IMR-90 (cell line): ENCODE results near the gene SLX4IP. TPM values are rescaled to one million over a fixed set of nuclear protein-coding genes. Genes with fewer than 3 reads are reported as not detected.

ENCODE experiments used
- ATAC-seq: fragments of 200-7000 bp; cut with Tn5 transposase; 2 replicates; pipeline ENCODE4 v1.9.1; 2020; ENCODE audit warnings: low read depth, mild to moderate bottlenecking, moderate library complexity
- BruUV-seq: library from RNA; stranded (reverse); fragments of 400-500 nt; replicated peaks from 2 replicates; lab custom pipeline; 2021; lab: Mats Ljungman, UMichigan
- CTCF ChIA-PET: fragments of 300-600 bp; formaldehyde crosslinking; extraction: SDS; loops from one replicate; lab custom pipeline; 2021; ENCODE audit warnings: antibody characterized with exemption; lab: Yijun Ruan, JAX
- POLR2A ChIA-PET: fragments of 300-600 bp; sonication (Branson Sonifier 250); formaldehyde crosslinking; loops from one replicate; lab custom pipeline; 2022; ENCODE audit warnings: antibody characterized with exemption; ENCODE audit not compliant: unreplicated experiment; lab: Charles Lee
- DNase-seq: peaks from one replicate; pipeline ENCODE4 v3.0.0; 2013
- H2AFZ ChIP-seq: replicated peaks from 2 replicates; pipeline ENCODE3; 2013; ENCODE audit warnings: low read length, mild to moderate bottlenecking; ENCODE audit not compliant: poor library complexity
- H2AK5ac ChIP-seq: 2 replicates; pipeline ENCODE4 v1.6.1; 2013; ENCODE audit warnings: low read depth, low read length, inconsistent platforms
- H2AK9ac ChIP-seq: replicated peaks from 2 replicates; pipeline ENCODE3; 2013; ENCODE audit warnings: mild to moderate bottlenecking, low read depth, low read length, moderate library complexity; ENCODE audit not compliant: poor library complexity
- H2BK120ac ChIP-seq: 2 replicates; pipeline ENCODE4 v1.6.1; 2013; ENCODE audit warnings: low read depth, low read length, inconsistent platforms
- H2BK15ac ChIP-seq: 3 replicates; pipeline ENCODE4 v1.6.1; 2013; ENCODE audit warnings: low read depth, low read length, inconsistent platforms
- H2BK20ac ChIP-seq: 2 replicates; pipeline ENCODE4 v1.6.1; 2013; ENCODE audit warnings: low read depth, mild to moderate bottlenecking, inconsistent platforms, low read length, moderate library complexity
- H2BK5ac ChIP-seq: 2 replicates; pipeline ENCODE4 v1.6.1; 2013; ENCODE audit warnings: mild to moderate bottlenecking, low read depth, low read length, inconsistent platforms; ENCODE audit not compliant: poor library complexity, severe bottlenecking
- H3K14ac ChIP-seq: replicated peaks from 2 replicates; pipeline ENCODE4 v1.6.1; 2013; ENCODE audit warnings: low read depth, low read length, inconsistent platforms
- H3K18ac ChIP-seq: 2 replicates; pipeline ENCODE4 v1.6.1; 2013; ENCODE audit warnings: low read depth, low read length, control low read depth
- H3K23ac ChIP-seq: 2 replicates; pipeline ENCODE4 v1.6.1; 2013; ENCODE audit warnings: low read depth, low read length, inconsistent platforms
- H3K27ac ChIP-seq: 2 replicates; pipeline ENCODE4 v1.5.1; 2013; ENCODE audit warnings: mild to moderate bottlenecking, control low read depth, low read length; ENCODE audit not compliant: insufficient read depth
- H3K27me3 ChIP-seq: 2 replicates; pipeline ENCODE4 v1.6.1; 2013; ENCODE audit warnings: low read length; ENCODE audit not compliant: control insufficient read depth, insufficient read depth
- H3K36me3 ChIP-seq: 2 replicates; pipeline ENCODE4 v1.6.1; 2013; ENCODE audit warnings: low read length, mixed read lengths; ENCODE audit not compliant: control insufficient read depth, insufficient read depth
- H3K4ac ChIP-seq: 2 replicates; pipeline ENCODE4 v1.6.1; 2013; ENCODE audit warnings: low read depth, low read length, inconsistent platforms
- H3K4me1 ChIP-seq: 2 replicates; pipeline ENCODE4 v1.6.1; 2013; ENCODE audit warnings: low read length, mixed read lengths; ENCODE audit not compliant: control insufficient read depth, insufficient read depth
- H3K4me2 ChIP-seq: 2 replicates; pipeline ENCODE4 v1.6.1; 2013; ENCODE audit warnings: low read depth, mild to moderate bottlenecking, control low read depth, low read length, moderate library complexity
- H3K4me3 ChIP-seq: 2 replicates; pipeline ENCODE4 v1.5.1; 2013; ENCODE audit warnings: low read depth, mild to moderate bottlenecking, control low read depth, low read length, moderate library complexity; ENCODE audit not compliant: insufficient read depth
- H3K56ac ChIP-seq: 2 replicates; pipeline ENCODE4 v1.6.1; 2013; ENCODE audit warnings: low read length, inconsistent platforms; ENCODE audit not compliant: insufficient read depth; ENCODE audit errors: extremely low read depth
- H3K79me1 ChIP-seq, 2 experiments: 2 replicates each; pipeline ENCODE4 v1.6.1; 2013; ENCODE audit warnings: low read length in 2 of 2, inconsistent platforms in 1 of 2, low read depth in 1 of 2
- H3K9ac ChIP-seq: 2 replicates; pipeline ENCODE4 v1.6.1; 2013; ENCODE audit warnings: low read depth, low read length, control low read depth
- H3K9me1 ChIP-seq: 2 replicates; pipeline ENCODE4 v1.6.1; 2013; ENCODE audit warnings: low read length, inconsistent platforms; ENCODE audit not compliant: insufficient read depth
- H3K9me3 ChIP-seq: 2 replicates; pipeline ENCODE4 v1.6.1; 2013; ENCODE audit warnings: low read length; ENCODE audit not compliant: control insufficient read depth, insufficient read depth
- H4K20me1 ChIP-seq: 2 replicates; pipeline ENCODE4 v1.6.1; 2013; ENCODE audit warnings: low read length, inconsistent platforms; ENCODE audit not compliant: insufficient read depth
- H4K5ac ChIP-seq: 2 replicates; pipeline ENCODE4 v1.6.1; 2013; ENCODE audit warnings: mild to moderate bottlenecking, low read depth, low read length, control low read depth
- H4K8ac ChIP-seq, 2 experiments: 2 replicates each; pipeline ENCODE4 v1.6.1; 2013; ENCODE audit warnings: low read depth in 2 of 2, low read length in 2 of 2, control low read depth in 1 of 2, inconsistent platforms in 1 of 2
- H4K91ac ChIP-seq: 2 replicates; pipeline ENCODE4 v1.6.1; 2013; ENCODE audit warnings: low read depth, low read length, inconsistent platforms; ENCODE audit not compliant: insufficient read depth
- BHLHE40 ChIP-seq: fragments of 150-350 bp; IDR thresholded peaks from 2 replicates; pipeline ENCODE4 v1.6.1; 2016; ENCODE audit warnings: mild to moderate bottlenecking, low read depth, low read length
- CEBPB ChIP-seq: IDR thresholded peaks from 2 replicates; pipeline ENCODE4 v1.6.1; 2012; ENCODE audit warnings: low read depth, low read length, improper control_type of control experiment
- FOS ChIP-seq: fragments of 150-350 bp; IDR thresholded peaks from 2 replicates; pipeline ENCODE4 v1.6.1; 2016; ENCODE audit warnings: low read depth, low read length
- MAFK ChIP-seq: IDR thresholded peaks from 2 replicates; pipeline ENCODE4 v1.6.1; 2012; ENCODE audit warnings: low read depth, low read length, improper control_type of control experiment
- MAZ ChIP-seq: IDR thresholded peaks from 2 replicates; pipeline ENCODE4 v1.6.1; 2012; ENCODE audit warnings: low read depth, mild to moderate bottlenecking, low read length, improper control_type of control experiment, moderate library complexity, borderline replicate concordance
- MXI1 ChIP-seq: IDR thresholded peaks from 2 replicates; pipeline ENCODE4 v1.6.1; 2012; ENCODE audit warnings: low read depth, mild to moderate bottlenecking, low read length, moderate library complexity, borderline replicate concordance
- NFE2L2 ChIP-seq: fragments of 150-350 bp; IDR thresholded peaks from 2 replicates; pipeline ENCODE4 v1.6.1; 2016; ENCODE audit warnings: low read depth, mild to moderate bottlenecking, low read length
- POLR2A ChIP-seq: IDR thresholded peaks from 2 replicates; pipeline ENCODE4 v1.6.1; 2012; ENCODE audit warnings: mild to moderate bottlenecking, low read depth, low read length
- RAD21 ChIP-seq: IDR thresholded peaks from 2 replicates; pipeline ENCODE4 v1.6.1; 2012; ENCODE audit warnings: low read length, improper control_type of control experiment
- RCOR1 ChIP-seq: IDR thresholded peaks from 2 replicates; pipeline ENCODE4 v1.6.1; 2012; ENCODE audit warnings: mild to moderate bottlenecking, low read length, improper control_type of control experiment; ENCODE audit not compliant: insufficient replicate concordance
- RFX5 ChIP-seq: IDR thresholded peaks from 2 replicates; pipeline ENCODE4 v1.8.0; 2012; ENCODE audit warnings: low read depth, mild to moderate bottlenecking, low read length, moderate library complexity
- SMC3 ChIP-seq: fragments of 150-350 bp; IDR thresholded peaks from 2 replicates; pipeline ENCODE4 v1.6.1; 2016; ENCODE audit warnings: low read depth, mild to moderate bottlenecking, antibody characterized with exemption, low read length, moderate library complexity
- WGBS, 2 experiments: methylation state at CpG; one replicate each; pipeline versions ENCODE4 v1.1.5 to v1.1.7; 2013; ENCODE audit warnings: missing lambda C conversion rate in 2 of 2; ENCODE audit not compliant: insufficient read length in 1 of 2; ENCODE audit errors: extremely low coverage in 2 of 2; 5-methylcytosine and 5-hydroxymethylcytosine counted together
- dilution Hi-C: fragments of 300-500 bp; cut with HindIII; formaldehyde crosslinking; loops from one replicate; pipeline ENCODE4 v1.14.3; 2018; ENCODE audit warnings: low sequenced_read_pairs; ENCODE audit not compliant: unreplicated experiment
- in situ Hi-C: fragments of 300-500 bp; cut with MboI; formaldehyde crosslinking; loops from 3 replicates; pipeline ENCODE4 v1.14.3; 2019; ENCODE audit warnings: low sequenced_read_pairs, inconsistent platforms, mixed read lengths
- intact Hi-C: fragments of 100-400 bp; cut with micrococcal nuclease; formaldehyde crosslinking; loops from 2 replicates; pipeline ENCODE4 v1.10.0; 2022
- polyA plus RNA-seq, 3 experiments: library from polyadenylated mRNA; depleted of rRNA; stranded (reverse); fragments of >200 nt; gene quantifications; 2 replicates each; pipeline ENCODE4 v1.2.3, GENCODE V29; 2012; ENCODE audit warnings: low replicate concordance in 1 of 3
- total RNA-seq: library from RNA; depleted of rRNA; stranded (reverse); fragments of >200 nt; gene quantifications from 2 replicates; pipeline ENCODE4 v1.2.3, GENCODE V29; 2012
- TF ChIP-seq, protein P1 (sequence below): fragments of 150-350 bp; IDR thresholded peaks from 2 replicates; pipeline ENCODE4 v1.6.1; 2017; ENCODE audit warnings: mild to moderate bottlenecking, antibody characterized with exemption, low read length, low read depth
- TF ChIP-seq, protein P2 (sequence below): conservative IDR thresholded peaks from 2 replicates; pipeline ENCODE4 v1.5.1; 2012; ENCODE audit warnings: mild to moderate bottlenecking, low read depth, low read length, improper control_type of control experiment
- TF ChIP-seq, protein P3 (sequence below): fragments of 150-350 bp; IDR thresholded peaks from 2 replicates; pipeline ENCODE4 v1.6.1; 2016; ENCODE audit warnings: low read depth, mild to moderate bottlenecking, low read length, moderate library complexity, borderline replicate concordance

Gene SLX4IP
- total and polyA plus RNA-seq, 2 of the 4 experiments (the other 2 are of a cell fraction): 1.3 to 5.9 TPM

DNA sequence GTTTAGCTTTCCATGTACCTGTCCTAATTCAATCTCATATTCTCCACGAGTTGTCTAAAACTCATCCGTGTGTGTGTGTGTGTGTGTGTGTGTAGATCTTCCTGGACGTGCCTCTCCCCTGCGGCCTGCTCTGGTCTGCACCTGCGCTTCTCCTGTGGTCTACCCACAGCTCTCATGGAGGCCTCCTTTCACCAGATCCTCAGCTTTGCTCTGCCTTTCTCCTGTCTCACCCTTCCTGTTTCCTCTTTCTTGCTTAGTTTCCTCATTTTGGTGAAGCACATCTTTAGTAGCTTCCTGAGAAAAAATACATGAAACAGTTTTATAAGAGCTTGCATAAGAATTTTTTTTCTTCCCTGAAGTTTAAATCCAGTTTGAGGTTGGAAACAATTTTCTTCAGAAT is 18.1 kb downstream of the SLX4IP start:
- no peak for ATAC-seq
- Histone ChIP-seq H3K4me3 (no peak overlapping the region), H4K5ac (no peak overlapping the region), H2AK9ac (no peak overlapping the region), H3K56ac (no peak overlapping the region), H2AFZ (no peak overlapping the region), H3K23ac (no peak overlapping the region), H3K9me3 (no peaks in the 10 kb centered on the region), H3K9ac (no peak overlapping the region), H3K18ac (no peak overlapping the region), H3K4me2 (no peak overlapping the region), H2BK120ac (no peak overlapping the region), H3K4ac (no peak overlapping the region), H4K91ac (no peak overlapping the region), H3K27ac (no peak overlapping the region), H2BK5ac (no peak overlapping the region), H3K27me3 (no peaks in the 10 kb centered on the region), H2AK5ac (no peak overlapping the region; the same call in 1 of the 2 replicates), H3K36me3 (no peaks in the 10 kb centered on the region), H3K14ac (no peak overlapping the region), H4K8ac (no peak overlapping the region), H3K4me1 (no peaks in the 10 kb centered on the region), H2BK15ac (no peak overlapping the region), H3K9me1 (peaks cover 5% of the 10 kb centered on the region; the same call in 1 of the 2 replicates), H2BK20ac (no peak overlapping the region), H4K20me1 (no peaks in the 10 kb centered on the region), H3K79me1 (peaks cover 5 to 19% of the 10 kb centered on the region in 2 experiments; a peak in 1 of 4 replicates)
- intact Hi-C loops: no loop called here
- BruUV-seq: no TSS peak
- TF ChIP-seq BHLHE40: no peak
- no peak for TF ChIP-seq CEBPB
- no peak for TF ChIP-seq MXI1
- no peak for TF ChIP-seq RAD21
- no peak for TF ChIP-seq FOS
- no peak for TF ChIP-seq RCOR1
- TF ChIP-seq, protein P1, sequence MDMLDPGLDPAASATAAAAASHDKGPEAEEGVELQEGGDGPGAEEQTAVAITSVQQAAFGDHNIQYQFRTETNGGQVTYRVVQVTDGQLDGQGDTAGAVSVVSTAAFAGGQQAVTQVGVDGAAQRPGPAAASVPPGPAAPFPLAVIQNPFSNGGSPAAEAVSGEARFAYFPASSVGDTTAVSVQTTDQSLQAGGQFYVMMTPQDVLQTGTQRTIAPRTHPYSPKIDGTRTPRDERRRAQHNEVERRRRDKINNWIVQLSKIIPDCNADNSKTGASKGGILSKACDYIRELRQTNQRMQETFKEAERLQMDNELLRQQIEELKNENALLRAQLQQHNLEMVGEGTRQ: no peak
- TF ChIP-seq SMC3: no peak
- TF ChIP-seq NFE2L2: no peak
- TF ChIP-seq POLR2A: no peak
- TF ChIP-seq, protein P2, sequence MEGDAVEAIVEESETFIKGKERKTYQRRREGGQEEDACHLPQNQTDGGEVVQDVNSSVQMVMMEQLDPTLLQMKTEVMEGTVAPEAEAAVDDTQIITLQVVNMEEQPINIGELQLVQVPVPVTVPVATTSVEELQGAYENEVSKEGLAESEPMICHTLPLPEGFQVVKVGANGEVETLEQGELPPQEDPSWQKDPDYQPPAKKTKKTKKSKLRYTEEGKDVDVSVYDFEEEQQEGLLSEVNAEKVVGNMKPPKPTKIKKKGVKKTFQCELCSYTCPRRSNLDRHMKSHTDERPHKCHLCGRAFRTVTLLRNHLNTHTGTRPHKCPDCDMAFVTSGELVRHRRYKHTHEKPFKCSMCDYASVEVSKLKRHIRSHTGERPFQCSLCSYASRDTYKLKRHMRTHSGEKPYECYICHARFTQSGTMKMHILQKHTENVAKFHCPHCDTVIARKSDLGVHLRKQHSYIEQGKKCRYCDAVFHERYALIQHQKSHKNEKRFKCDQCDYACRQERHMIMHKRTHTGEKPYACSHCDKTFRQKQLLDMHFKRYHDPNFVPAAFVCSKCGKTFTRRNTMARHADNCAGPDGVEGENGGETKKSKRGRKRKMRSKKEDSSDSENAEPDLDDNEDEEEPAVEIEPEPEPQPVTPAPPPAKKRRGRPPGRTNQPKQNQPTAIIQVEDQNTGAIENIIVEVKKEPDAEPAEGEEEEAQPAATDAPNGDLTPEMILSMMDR: no peak
- no peak for TF ChIP-seq MAFK
- no peak for TF ChIP-seq MAZ
- TF ChIP-seq, protein P3, sequence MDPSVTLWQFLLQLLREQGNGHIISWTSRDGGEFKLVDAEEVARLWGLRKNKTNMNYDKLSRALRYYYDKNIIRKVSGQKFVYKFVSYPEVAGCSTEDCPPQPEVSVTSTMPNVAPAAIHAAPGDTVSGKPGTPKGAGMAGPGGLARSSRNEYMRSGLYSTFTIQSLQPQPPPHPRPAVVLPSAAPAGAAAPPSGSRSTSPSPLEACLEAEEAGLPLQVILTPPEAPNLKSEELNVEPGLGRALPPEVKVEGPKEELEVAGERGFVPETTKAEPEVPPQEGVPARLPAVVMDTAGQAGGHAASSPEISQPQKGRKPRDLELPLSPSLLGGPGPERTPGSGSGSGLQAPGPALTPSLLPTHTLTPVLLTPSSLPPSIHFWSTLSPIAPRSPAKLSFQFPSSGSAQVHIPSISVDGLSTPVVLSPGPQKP: no peak
- TF ChIP-seq RFX5: no peak
- POLR2A ChIA-PET: no interaction called here
- in situ Hi-C loops: no loop called here
- WGBS, 2 experiments: no CpG with 5 or more reads among the region's 5 CpGs
- CTCF ChIA-PET: interaction anchor here (0.6 kb wide), 1 partner anchor 102 kb away, joined by 10 read pairs; no protein-coding TSS in a partner anchor
- dilution Hi-C loops: no loop called here
- no peak for DNase-seq
